PFSK-1 (cell line): ENCODE results near the gene ABHD12.

ENCODE experiments used
- FOXP2 ChIP-seq: optimal IDR thresholded peaks from 2 replicates; pipeline ENCODE3; 2011; ENCODE audit warnings: borderline replicate concordance, control low read depth, inconsistent platforms; ENCODE audit not compliant: insufficient read depth; ENCODE audit errors: extremely low read length, extremely low read depth
- POLR2AphosphoS5 ChIP-seq: IDR thresholded peaks from 2 replicates; pipeline ENCODE4 v1.6.1; 2012; ENCODE audit warnings: low read depth, mild to moderate bottlenecking, control low read depth, low read length, moderate library complexity
- SIN3A ChIP-seq: IDR thresholded peaks from 2 replicates; pipeline ENCODE4 v1.6.1; 2012; ENCODE audit warnings: mild to moderate bottlenecking, low read length, moderate library complexity, borderline replicate concordance; ENCODE audit not compliant: insufficient read depth
- TAF1 ChIP-seq: IDR thresholded peaks from 2 replicates; pipeline ENCODE4 v1.6.1; 2012; ENCODE audit warnings: low read length, control low read depth, borderline replicate concordance; ENCODE audit not compliant: insufficient read depth
- TF ChIP-seq, protein P1 (sequence below), 2 experiments: IDR thresholded peaks; 2 replicates each; pipeline versions ENCODE4 v1.6.1 to v1.8.0; 2011 to 2012; ENCODE audit warnings: low read depth in 2 of 2, low read length in 2 of 2, control low read depth in 1 of 2, inconsistent platforms in 1 of 2, mild to moderate bottlenecking in 1 of 2, moderate library complexity in 1 of 2; ENCODE audit not compliant: insufficient read depth in 1 of 2

The ABHD12 gene

DNA sequence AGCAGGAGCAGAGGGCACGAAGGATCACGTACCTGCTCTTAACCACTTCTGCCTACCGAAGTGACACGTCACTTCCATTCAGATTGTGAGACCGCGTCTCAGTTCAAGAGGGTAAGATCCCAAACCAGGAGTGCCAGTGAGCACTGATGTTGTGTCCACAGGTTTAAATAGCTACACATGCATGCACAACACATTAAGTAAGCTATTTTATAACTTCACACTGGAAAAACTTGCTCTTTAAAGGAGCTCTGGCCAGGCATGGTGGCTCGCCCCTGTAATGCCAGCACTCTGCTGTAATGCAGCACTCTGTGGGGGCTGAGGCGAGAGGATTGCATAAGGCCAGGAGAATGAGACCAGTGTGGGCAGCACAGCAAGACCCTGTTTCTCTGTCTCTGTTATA is 21.1 kb downstream of the ABHD12 start:
- TF ChIP-seq POLR2AphosphoS5 (no peak), FOXP2 (no peak), TAF1 (no peak), SIN3A (no peak)
- TF ChIP-seq, protein P1, sequence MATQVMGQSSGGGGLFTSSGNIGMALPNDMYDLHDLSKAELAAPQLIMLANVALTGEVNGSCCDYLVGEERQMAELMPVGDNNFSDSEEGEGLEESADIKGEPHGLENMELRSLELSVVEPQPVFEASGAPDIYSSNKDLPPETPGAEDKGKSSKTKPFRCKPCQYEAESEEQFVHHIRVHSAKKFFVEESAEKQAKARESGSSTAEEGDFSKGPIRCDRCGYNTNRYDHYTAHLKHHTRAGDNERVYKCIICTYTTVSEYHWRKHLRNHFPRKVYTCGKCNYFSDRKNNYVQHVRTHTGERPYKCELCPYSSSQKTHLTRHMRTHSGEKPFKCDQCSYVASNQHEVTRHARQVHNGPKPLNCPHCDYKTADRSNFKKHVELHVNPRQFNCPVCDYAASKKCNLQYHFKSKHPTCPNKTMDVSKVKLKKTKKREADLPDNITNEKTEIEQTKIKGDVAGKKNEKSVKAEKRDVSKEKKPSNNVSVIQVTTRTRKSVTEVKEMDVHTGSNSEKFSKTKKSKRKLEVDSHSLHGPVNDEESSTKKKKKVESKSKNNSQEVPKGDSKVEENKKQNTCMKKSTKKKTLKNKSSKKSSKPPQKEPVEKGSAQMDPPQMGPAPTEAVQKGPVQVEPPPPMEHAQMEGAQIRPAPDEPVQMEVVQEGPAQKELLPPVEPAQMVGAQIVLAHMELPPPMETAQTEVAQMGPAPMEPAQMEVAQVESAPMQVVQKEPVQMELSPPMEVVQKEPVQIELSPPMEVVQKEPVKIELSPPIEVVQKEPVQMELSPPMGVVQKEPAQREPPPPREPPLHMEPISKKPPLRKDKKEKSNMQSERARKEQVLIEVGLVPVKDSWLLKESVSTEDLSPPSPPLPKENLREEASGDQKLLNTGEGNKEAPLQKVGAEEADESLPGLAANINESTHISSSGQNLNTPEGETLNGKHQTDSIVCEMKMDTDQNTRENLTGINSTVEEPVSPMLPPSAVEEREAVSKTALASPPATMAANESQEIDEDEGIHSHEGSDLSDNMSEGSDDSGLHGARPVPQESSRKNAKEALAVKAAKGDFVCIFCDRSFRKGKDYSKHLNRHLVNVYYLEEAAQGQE (IDR thresholded peaks at IDR 0.05; ENCODE audit: insufficient read depth in 1 of 2, low read depth in 2 of 2, low read length in 2 of 2): no peak

DNA sequence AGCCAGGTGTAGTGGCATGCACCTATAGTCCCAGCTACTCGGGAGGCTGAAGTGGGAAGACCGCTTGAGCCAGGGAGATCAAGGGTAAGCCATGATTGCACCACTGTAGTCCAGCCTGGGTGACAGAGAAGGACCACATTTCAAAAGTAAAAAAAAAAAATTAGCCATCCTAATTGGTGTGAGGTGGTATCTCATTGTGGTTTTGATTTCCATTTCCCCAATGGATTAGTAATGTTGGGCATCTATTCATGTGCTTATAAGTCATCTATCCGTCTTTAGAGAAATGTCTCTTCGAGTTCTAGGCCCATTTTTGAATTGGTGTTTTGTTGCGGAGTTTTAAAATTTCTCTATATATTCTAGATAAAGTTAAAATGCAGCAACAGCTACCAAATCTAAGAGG is 21.7 kb downstream of the ABHD12 start:
- TF ChIP-seq TAF1 (no peak), FOXP2 (no peak), SIN3A (no peak), POLR2AphosphoS5 (no peak)
- TF ChIP-seq, protein P1 (IDR thresholded peaks at IDR 0.05; ENCODE audit: insufficient read depth in 1 of 2, low read depth in 2 of 2, low read length in 2 of 2): no peak

DNA sequence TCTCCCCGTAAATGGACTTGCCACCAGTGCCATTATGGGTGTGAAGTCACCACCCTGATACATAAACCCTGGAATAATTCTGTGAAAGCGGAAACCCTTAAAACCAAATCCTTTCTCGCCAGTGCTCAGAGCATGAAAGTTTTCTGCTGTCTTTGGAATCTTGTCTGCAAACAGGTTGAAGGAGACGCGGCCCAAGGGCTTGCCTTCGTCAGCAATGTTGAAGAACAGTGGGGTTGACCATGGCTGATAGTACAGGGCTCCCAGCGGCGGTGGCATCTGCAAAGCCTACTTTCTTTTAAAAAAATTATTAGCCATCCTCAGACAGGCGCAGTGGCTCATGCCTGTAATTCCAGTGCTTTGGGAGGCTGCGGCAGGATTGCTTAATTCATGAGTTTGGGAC is 22.1 kb downstream of the ABHD12 start:
- TF ChIP-seq FOXP2 (no peak), POLR2AphosphoS5 (no peak), TAF1 (no peak)
- TF ChIP-seq, protein P1 (IDR thresholded peaks at IDR 0.05; ENCODE audit: insufficient read depth in 1 of 2, low read depth in 2 of 2, low read length in 2 of 2): no peak

DNA sequence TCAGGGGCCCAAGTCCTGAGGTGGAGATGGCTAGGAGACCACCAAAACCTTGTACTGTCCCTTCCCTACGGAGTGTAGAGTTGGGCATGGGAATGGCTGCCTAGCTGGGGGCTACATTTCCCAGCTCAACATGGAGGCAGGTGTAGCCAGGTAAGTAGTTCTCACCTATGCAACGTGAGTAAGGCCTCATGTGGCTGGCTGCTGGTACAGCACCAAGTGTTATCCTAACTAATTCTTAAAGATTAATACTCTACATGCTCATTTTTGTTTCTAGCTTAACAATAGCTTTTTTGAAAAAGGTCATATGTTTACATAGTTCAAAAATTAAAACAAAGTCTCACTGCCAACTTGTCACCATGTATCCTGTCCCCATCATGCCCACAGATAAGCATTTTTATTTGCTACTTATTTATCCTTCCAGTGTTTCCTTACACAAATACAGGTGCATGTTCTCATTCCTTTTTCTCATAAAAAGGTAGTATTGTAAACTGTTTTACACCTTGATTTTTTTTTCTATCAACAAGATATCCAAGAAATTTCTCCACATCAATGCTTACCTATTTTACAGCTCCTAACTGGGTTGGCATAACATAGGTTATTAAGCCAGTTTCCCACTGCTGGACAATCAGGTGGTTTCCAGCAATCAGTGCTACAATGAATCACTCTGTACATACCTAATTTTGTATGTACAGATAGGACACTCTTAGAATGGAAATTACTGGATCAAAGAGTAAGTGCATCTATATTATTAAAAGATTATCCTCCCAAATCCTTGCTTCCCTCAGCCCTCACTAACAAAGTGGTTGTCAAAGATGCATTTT is 25.5 kb downstream of the ABHD12 start:
- no peak for TF ChIP-seq FOXP2
- TF ChIP-seq, protein P1 (IDR thresholded peaks at IDR 0.05; ENCODE audit: insufficient read depth in 1 of 2, low read depth in 2 of 2, low read length in 2 of 2): no peak
- TF ChIP-seq TAF1: no peak
- no peak for TF ChIP-seq SIN3A
- no peak for TF ChIP-seq POLR2AphosphoS5

DNA sequence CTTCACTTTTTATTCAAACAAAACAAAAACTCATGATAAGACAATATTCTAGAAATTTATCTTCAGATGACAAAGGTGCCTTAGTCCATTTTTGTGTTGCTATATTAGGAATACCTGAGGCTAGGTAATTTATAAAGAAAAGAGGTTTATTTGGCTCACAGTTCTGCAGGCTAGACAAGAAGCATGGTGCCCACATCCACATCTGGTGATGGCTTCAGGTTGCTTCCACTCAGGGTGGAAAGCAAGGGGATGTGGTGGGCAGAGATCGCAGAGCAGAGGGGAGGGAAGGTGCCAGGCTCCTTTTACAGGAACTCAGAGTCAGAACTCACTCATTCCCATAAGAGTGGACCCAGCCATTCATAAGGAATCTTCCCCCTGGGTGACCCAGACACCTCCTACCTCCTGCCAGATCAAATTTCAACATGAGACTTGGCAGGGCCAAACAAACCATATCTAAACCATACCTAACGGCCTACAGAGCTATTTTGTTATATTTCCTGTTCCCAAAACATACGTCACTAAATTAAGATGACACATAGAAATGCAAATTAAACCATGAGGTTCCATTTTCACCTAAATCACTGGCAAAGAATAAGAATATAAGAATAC is 26.4 kb downstream of the ABHD12 start:
- TF ChIP-seq SIN3A (no peak), FOXP2 (no peak)

DNA sequence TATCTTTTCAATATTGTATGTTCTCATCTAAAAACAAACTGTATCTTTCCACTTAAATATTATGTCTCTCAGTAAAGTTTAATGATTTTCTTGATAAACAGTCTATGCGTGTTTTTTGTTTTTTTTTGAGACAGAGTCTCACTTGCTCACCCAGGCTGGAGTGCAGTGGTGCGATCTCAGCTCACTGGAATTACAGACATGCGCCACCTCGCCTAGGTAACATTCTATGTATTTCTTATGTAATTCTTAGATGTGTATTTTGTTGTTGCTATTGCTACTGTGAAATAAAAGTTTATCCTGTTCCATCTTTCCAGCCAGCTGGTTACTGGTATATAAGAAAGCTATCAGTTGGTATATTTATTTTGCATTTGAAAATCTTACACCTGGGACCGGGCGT is 29.4 kb downstream of the ABHD12 start:
- TF ChIP-seq, protein P1 (IDR thresholded peaks at IDR 0.05; ENCODE audit: insufficient read depth in 1 of 2, low read depth in 2 of 2, low read length in 2 of 2): no peak
- TF ChIP-seq FOXP2: no peak
- no peak for TF ChIP-seq POLR2AphosphoS5
- no peak for TF ChIP-seq TAF1
- TF ChIP-seq SIN3A: no peak
